NCI-H69 (cell line): Measurements from ENCODE around the gene EPHA10.
"Not testable (repeated sequence)": the region's sequence is repeated elsewhere in the genome, so short reads cannot be mapped to it uniquely, and the experiment has no call there.

ENCODE experiments used
- DNase-seq: peaks from one replicate; lab custom pipeline; 2025; lab: John Stamatoyannopoulos, UW

EPHA10 gene

DNA sequence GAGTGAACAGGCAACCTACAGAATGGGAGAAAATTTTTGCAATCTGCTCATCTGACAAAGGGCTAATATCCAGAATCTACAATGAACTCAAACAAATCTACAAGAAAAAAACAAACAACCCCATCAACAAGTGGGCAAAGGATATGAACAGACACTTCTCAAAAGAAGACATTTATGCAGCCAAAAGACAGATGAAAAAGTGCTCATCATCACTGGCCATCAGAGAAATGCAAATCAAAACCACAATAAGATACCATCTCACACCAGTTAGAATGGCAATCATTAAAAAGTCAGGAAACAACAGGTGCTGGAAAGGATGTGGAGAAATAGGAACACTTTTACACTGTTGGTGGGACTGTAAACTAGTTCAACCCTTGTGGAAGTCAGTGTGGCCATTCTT lies 6.5 kb upstream of the EPHA10 start:
- not testable (repeated sequence) for DNase-seq

- DNase-seq, result no peak
These were observed 2.6 kb upstream of the EPHA10 start for GRCh38 chr1:37767488-37767887.

DNA sequence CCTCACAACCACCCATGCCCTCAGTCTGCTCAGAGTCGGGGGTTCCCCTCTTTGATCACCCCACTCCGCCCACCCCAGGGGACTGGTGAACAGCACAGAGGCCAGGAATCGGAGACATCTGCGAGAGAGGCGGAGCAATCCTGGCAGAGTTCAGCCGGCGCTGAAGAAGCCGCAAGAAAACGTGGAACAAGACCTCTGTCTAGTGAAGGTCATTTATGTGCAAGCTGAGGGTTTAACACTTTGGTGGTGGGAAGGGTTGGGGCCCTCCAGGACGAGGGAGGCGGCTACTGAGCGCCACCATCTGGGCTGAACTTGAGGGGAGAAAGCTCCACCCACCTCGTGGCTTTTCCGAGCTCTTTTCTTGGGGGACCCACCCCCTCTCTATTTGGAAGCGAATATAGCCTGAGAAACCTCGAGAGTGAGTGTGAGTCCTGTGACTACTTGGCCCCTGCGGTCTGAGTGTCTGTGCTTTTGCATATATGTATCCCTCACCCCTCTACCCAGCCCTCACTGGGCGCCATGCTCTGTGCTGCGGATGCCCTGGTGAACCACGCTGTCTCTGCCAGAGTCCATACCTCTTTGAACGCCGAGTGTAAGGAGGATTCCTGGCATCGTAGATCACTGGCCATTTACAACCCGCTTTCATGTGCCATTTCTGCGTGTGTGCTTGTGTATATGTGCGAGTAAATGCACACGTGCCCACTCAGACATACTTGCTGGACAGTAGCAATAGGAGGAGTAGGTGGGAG lies 1.2 kb upstream of the EPHA10 start:
- peak; percentile 48 for DNase-seq

- DNase-seq, result peak; percentile 27
These were observed 500 bp downstream of the EPHA10 start for GRCh38 chr1:37764414-37764825.

DNA sequence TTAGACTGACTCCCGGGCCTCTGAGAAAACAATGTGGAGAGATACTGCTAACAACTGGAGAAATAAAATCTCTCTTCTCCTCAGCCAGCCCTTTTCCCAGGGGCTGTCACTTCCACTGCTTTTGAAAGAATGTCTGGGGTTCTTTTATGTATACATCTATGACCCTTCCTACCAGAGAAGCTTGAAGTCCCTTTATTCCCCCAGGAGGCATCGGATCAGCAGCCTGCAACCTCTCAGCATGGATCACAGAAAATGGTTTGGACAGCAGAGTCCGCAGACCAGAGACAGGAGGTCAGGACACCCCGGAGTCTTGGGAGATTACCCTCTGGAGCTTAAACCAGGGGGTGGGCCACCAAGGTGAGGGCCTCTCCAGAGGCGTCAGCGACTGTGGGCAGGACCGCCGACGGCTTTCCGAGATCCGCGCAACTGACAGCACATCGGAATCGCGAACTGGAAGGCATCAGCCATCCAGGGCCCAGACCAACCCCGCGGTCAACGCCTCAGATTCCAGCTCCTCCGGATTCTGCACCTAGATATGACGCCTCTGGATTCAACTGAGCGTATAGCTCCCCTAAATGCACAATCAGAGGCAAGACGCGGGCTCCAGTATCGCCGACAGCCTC lies 1.0 kb downstream of the EPHA10 start:
- DNase-seq, result peak; percentile 27

- no peak for DNase-seq
These were observed 2.4 kb downstream of the EPHA10 start for GRCh38 chr1:37762516-37762915.

GRCh38 chr1:37761416-37762095 lies 3.4 kb downstream of the EPHA10 start:
- no peak for DNase-seq

DNA sequence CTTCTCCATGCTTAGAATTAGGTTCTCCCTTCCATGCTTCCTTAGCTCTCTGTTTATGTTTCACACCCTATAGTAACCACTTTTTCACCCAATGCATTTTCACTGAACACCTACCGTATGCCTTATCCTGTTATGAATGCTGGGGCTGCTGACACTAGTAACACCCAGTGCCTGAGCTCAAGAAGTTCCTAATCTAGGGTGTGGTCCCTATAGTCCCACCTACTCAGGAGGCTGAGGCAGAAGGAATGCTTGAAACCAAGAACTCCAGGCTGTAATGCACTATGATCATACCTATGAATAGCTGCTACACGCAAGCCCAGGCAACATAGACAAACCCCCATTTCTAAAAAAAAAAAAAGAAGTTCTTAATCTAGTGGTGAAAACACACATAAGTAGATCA lies 5.5 kb downstream of the EPHA10 start:
- DNase-seq, result no peak

DNA sequence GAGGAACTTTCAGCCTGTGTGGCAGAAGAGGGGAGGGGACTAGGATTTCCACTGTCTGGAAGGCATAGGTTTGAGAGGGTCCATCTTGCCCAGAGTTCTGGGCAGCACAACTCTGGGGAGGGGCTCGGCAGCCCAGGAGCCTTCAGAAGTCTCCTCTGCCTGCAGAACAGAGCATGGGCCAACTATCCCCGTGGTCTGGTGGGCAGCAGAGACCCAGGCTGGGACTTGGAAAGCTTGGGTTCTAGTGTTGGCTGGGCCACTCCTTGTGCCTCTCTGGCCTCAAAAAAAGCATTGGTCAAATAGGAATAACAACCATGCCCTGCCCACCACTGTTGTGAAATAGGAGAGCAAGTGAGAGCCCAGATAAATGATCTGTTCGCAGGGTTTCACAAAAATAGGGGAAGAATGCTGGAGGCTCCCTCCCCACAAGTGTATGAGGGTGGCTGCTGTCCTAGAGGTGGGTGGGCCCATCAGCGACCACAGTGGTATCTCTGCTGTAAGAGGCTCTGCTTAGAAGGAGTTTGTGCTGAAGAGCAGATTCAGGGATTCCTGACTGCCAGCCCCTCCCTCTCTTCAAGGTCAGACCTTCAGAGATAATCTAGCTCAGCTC lies 8.9 kb downstream of the EPHA10 start:
- DNase-seq, result no peak

GRCh38 chr1:37755290-37755689 lies 9.6 kb downstream of the EPHA10 start:
- no peak for DNase-seq

- DNase-seq, result peak; percentile 1
These were observed 11.2 kb downstream of the EPHA10 start for GRCh38 chr1:37753473-37754321.

GRCh38 chr1:37752583-37753471 lies 12.1 kb downstream of the EPHA10 start:
- peak; percentile 69 for DNase-seq

DNA sequence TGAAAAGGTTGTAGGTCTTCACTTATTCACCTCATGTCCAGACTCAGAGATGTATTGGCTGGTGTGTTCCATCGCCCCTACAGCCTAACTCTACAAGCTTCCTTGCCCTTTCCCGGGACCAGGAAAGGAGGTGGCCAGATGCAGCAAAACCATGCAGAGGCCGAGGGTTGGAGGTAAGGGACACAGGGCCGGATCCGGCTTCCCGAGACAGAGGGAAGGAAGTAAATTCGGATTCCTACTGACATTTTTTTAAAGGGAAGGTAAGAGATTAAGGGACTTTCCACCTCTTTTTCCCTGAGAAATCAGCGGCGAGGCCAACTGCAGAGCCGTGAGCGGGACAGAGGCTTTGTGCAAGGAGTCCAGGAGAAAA lies 12.7 kb downstream of the EPHA10 start:
- no peak for DNase-seq

DNA sequence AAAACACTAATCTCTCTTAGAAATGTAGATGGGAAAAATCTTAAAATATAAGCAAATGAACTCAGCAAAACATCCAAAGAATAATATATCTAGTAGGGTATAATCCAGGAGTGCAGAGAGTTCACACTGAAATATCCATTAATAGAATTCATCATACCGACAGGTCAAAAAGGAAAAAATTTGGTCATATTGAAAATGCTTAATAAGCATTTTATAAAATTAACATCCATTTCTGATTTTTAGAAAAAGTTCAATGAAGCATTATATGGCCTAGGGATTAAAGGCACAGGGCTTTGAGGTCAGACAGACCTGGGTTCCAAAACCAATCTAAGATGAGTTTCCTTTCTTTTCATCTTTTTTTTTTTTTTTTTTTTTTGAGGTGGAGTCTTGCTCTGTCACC lies 16.4 kb downstream of the EPHA10 start:
- DNase-seq, result no peak

DNA sequence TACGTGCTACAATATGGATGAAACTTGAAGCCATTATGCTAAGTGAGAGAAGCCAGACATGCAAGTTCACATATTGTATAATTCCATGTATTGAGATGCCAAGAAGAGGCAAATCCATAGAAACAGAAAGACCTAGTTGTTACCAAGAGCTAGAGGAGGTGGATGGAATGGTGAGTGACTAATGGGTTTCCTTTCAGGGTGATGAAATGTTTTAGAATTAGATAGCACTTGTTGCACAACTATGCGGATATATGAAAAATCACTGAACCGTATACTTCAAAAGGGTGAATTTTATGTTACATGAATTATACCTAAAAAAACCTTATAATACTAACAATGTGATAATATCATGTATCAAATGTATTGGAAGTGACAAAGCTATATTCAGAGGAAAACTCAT lies 18.1 kb downstream of the EPHA10 start:
- DNase-seq, result no peak

GRCh38 chr1:37741662-37742061 lies 23.3 kb downstream of the EPHA10 start:
- no peak for DNase-seq

DNA sequence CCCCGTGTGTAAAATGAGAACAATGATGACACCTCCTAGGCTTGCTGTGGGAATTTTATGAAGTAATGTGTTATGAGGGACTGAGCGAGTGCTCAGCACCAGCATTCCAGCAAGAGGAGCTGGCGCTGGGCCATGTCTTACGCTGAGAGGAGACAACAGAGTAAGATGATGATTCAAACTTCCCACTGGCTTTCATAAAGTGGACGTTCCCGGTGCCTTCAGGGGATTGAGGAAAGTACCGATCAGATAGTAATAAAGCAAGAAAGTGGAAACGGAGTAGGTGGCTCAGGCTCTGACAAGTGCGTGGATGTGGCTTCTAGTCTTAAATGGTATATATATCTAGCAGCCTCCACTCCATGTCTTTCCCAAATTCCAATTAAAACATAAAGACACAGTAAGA lies 23.8 kb downstream of the EPHA10 start:
- DNase-seq, result peak; percentile 4

- DNase-seq, result no peak
These were observed 25.7 kb downstream of the EPHA10 start for GRCh38 chr1:37739222-37739621.

DNA sequence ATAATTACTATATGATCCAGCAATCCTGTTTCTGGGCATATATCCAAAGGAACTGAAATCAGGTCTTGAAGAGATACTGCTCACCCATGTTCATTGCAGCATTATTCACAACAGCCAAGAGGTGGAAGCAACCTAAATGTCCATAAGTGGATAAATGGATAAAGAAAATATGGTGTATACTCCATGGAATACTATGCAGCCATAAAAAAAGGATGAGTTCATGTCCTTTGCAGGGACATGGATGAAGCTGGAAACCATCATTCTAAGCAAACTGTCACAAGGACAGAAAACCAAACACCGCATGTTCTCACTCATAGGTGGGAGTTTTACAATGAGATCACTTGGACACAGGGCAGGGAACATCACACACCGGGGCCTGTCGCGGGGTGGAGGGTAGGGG lies 26.3 kb downstream of the EPHA10 start:
- not testable (repeated sequence) for DNase-seq

GRCh38 chr1:37737975-37738374 lies 26.9 kb downstream of the EPHA10 start:
- DNase-seq, result not testable (repeated sequence)
